T-helper 2 cell treated with Interferon-gamma antibody and Interleukin-4, amounts not matched to agents 5 μg/mL and 100 μg/mL, for 36 hours (primary cell): ENCODE results near the gene CEP170B.
"Not testable (repeated sequence)": the region's sequence is repeated elsewhere in the genome, so short reads cannot be mapped to it uniquely, and the experiment has no call there.

Experiments used
- DNase-seq: peaks from one replicate; pipeline ENCODE4 v3.0.0; 2021; ENCODE audit warnings: low spot score
- H3K27ac Mint-ChIP-seq: one replicate; pipeline ENCODE4 v1.8.0; 2021; ENCODE audit warnings: mild to moderate bottlenecking, mixed read lengths
- H3K27me3 Mint-ChIP-seq: one replicate; pipeline ENCODE4 v1.8.0; 2021; ENCODE audit warnings: low read depth, mixed read lengths
- H3K36me3 Mint-ChIP-seq: one replicate; pipeline ENCODE4 v1.8.0; 2021; ENCODE audit warnings: low read depth, mixed read lengths
- H3K4me1 Mint-ChIP-seq: one replicate; pipeline ENCODE4 v1.8.0; 2021; ENCODE audit warnings: low read depth, mixed read lengths
- H3K4me3 Mint-ChIP-seq: one replicate; pipeline ENCODE4 v1.8.0; 2022; ENCODE audit warnings: mild to moderate bottlenecking, moderate library complexity, mixed read lengths
- H3K9me3 Mint-ChIP-seq: one replicate; pipeline ENCODE4 v1.8.0; 2021; ENCODE audit warnings: mixed read lengths

CEP170B gene

DNA sequence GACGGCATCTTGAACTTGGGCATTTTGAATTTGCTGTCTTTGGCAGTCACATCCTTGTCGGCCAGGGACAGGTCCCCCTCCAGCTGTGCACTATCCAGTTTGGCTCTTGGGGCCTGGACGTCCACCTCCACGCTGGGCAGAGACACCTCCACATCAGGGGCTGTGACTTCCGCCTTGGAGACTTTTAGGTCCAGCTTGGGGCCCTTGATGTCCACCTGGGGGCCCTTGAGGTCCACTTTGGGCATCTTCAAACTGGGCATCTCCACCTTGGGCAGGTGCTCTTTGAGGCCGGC, 78.9 kb downstream of the CEP170B start:
- H3K27ac Mint-ChIP-seq, H3K9me3 Mint-ChIP-seq, H3K4me3 Mint-ChIP-seq, H3K27me3 Mint-ChIP-seq, H3K4me1 Mint-ChIP-seq, DNase-seq, H3K36me3 Mint-ChIP-seq: not testable (repeated sequence)

DNA sequence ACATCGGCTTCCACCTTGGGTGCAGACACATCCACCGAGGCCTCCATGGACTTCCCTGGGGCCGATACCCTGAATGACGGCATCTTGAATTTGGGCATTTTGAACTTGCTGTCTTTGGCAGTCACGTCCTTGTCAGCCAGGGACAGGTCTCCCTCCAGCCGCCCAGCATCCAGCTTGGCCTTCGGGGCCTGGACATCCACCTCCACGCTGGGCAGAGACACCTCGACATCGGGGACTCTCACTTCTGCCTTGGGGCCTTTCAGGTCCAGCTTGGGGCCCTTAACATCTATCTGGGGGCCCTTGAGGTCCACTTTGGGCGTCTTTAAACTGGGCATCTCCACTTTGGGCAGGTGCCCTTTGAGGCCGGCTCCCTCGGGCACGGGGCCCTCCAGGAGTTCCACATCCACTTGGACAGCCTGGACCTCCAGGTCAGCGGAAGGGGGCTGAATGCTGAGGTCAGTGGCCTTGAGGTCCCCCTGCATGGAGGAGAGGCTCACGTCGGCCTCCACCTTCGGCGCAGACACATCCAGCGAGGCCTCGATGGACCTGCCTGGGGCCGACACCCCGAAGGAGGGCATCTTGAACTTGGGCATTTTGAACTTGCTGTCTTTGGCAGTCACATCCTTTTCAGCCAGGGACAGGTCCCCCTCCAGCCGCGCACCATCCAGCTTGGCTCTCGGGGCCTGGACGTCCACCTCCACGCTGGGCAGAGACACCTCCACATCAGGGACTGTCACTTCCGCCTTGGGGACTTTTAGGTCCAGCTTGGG, 79.6 kb downstream of the CEP170B start:
- H3K9me3 Mint-ChIP-seq, H3K4me3 Mint-ChIP-seq, H3K36me3 Mint-ChIP-seq, H3K27me3 Mint-ChIP-seq, DNase-seq, H3K4me1 Mint-ChIP-seq, H3K27ac Mint-ChIP-seq: not testable (repeated sequence)

DNA sequence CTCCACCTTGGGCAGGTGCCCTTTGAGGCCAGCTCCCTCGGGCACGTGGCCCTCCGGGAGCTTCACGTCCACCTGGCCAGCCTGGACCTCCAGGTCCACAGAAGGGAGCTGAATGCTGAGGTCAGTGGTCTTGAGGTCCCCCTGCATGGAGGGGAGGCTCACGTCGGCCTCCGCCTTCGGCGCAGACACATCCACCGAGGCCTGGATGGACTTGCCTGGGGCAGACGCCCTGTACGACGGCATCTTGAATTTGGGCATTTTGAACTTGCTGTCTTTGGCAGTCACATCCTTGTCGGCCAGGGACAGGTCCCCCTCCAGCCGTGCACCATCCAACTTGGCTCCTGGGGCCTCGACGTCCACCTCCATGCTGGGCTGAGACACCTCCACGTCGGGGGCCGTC, 80.2 kb downstream of the CEP170B start:
- H3K4me1 Mint-ChIP-seq, H3K27ac Mint-ChIP-seq, H3K9me3 Mint-ChIP-seq, DNase-seq, H3K27me3 Mint-ChIP-seq, H3K4me3 Mint-ChIP-seq, H3K36me3 Mint-ChIP-seq: not testable (repeated sequence)
